Measurements from ENCODE around the gene HAUS8.

- TF ChIP-seq CTBP1 (IDR thresholded peaks at IDR 0.05; ENCODE audit: borderline replicate concordance) (no peak), FOXM1 (IDR thresholded peaks at IDR 0.05; ENCODE audit: borderline replicate concordance) (no peak), SUZ12 (IDR thresholded peaks at IDR 0.05) (no peak), SP1 (IDR thresholded peaks at IDR 0.05) (no peak), LEF1 (IDR thresholded peaks at IDR 0.05; ENCODE audit: borderline replicate concordance) (no peak), FOXA1 (IDR thresholded peaks at IDR 0.05) (no peak), ARNT (IDR thresholded peaks at IDR 0.05) (no peak), TARDBP (IDR thresholded peaks at IDR 0.05) (no peak), NFRKB (IDR thresholded peaks at IDR 0.05) (no peak), BHLHE40 (IDR thresholded peaks at IDR 0.05; ENCODE audit: borderline replicate concordance) (no peak), ELF4 (IDR thresholded peaks at IDR 0.05) (no peak)
Observed at GRCh38 chr19:17025361-17025760, 49.9 kb downstream of the HAUS8 start.

All from HEK293T (cell line).